ENCODE data around the gene MICAL3. TPM values are rescaled to one million over a fixed set of nuclear protein-coding genes. Genes with fewer than 3 reads are reported as not detected.
A peak's percentile ranks its signal among the peaks of the same experiment; 100 is the strongest.

The MICAL3 gene
- total RNA-seq, 1 experiment from 2014 or later: 23.5 TPM

DNA sequence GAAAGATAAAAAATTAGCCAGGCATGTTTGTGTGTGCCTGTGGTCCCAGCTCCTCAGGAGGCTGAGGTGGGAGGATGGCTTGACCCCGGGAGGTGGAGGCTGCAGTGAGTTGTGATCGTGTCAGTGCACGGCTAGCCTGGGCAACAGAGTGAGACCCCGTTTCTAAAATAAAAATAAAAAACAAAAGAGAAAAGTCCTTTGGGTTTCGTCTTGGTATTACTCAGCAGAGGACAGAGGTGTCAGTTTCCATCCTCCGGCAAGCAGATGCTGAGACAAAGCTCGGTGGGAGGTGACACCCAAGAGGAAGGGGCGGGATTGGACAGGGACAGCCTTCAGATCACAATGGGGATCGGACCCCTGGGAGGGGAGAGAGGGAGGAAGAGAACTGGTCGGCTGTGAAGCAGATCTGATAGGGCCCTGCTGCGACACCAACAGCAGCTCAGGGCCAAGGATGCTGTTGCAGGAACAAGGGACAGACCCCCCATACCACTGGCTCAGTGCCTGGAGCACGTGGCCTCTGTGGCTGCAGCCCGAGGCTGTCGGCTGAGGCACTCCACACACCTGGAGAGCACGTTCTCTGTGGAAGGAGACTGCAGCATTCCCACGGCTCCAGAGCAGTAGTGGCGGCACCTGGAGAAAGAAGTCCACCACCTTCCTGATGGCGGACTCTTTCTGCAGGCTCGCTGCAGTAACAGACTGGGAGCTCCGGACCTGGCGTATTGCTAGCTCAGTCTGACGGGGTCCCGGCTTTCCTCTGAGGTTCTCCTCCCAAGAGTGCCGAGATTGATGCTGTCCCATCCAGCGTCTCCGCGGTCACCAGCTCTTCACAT is 244.9 kb downstream of the MICAL3 start:
- Histone ChIP-seq H3K27ac (no peak overlapping the region), H3K27me3 (replicated peaks) (no peaks in the 10 kb centered on the region), H3K4me1 (replicated peaks) (peaks cover 21% of the 10 kb centered on the region), H3K36me3 (no peaks in the 10 kb centered on the region), H3K4me3 (no peak overlapping the region), H3K9me3 (replicated peaks) (no peaks in the 10 kb centered on the region)
- DNase-seq (ENCODE audit: low read depth in 1 of 2, low spot score in 2 of 2): no peak

DNA sequence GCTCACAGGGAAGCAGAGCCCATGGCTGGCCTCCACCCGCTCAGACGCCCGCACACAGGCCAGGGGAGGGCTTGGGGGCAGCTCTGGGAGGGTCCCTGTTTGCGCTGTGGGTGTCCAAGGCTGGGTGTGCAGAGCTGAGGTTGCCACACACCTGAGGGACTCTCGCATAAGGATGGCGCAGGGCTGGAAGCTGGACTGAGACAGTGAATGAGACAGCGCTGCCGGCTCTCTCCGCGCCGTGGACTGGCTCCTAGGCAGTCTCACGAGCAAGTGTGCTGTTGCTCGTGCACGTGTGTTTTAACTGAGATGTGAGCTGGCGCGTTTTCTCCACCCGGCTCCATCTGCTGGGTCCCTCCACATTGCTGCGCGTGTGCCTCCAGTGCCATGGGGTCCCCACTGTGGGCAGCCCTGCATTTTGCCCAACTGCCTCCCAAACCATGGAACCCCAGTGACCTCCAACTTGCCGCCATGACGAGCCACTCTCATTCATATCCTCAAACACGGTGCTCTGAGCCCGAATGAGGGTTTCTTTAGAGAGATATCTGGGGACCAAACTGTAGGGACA is 245.9 kb downstream of the MICAL3 start:
- Histone ChIP-seq H3K36me3 (no peaks in the 10 kb centered on the region), H3K4me3 (no peak overlapping the region), H3K27me3 (replicated peaks) (no peaks in the 10 kb centered on the region), H3K4me1 (replicated peaks) (peaks cover 25% of the 10 kb centered on the region), H3K9me3 (replicated peaks) (no peaks in the 10 kb centered on the region), H3K27ac (no peak overlapping the region)
- DNase-seq (ENCODE audit: low read depth in 1 of 2, low spot score in 2 of 2): no peak

- H3K27me3 ChIP-seq (replicated peaks): no peaks in the 10 kb centered on the region
- DNase-seq (ENCODE audit: low read depth in 1 of 2, low spot score in 2 of 2): no peak
- no peaks in the 10 kb centered on the region for H3K36me3 ChIP-seq
- no peak overlapping the region for H3K4me3 ChIP-seq
- no peak overlapping the region for H3K27ac ChIP-seq
- H3K4me1 ChIP-seq (replicated peaks): peaks cover 33% of the 10 kb centered on the region
- H3K9me3 ChIP-seq (replicated peaks): no peaks in the 10 kb centered on the region
Observed at GRCh38 chr22:17777717-17778044, 246.7 kb downstream of the MICAL3 start.

GRCh38 chr22:17777005-17777716 is 247.2 kb downstream of the MICAL3 start:
- Histone ChIP-seq H3K4me3 (no peak overlapping the region), H3K36me3 (no peaks in the 10 kb centered on the region), H3K4me1 (replicated peaks) (peaks cover 34% of the 10 kb centered on the region), H3K9me3 (replicated peaks) (no peaks in the 10 kb centered on the region; the same call in 1 of the 2 replicates), H3K27ac (no peak overlapping the region), H3K27me3 (replicated peaks) (no peaks in the 10 kb centered on the region)
- DNase-seq (ENCODE audit: low read depth in 1 of 2, low spot score in 2 of 2): no peak

- Histone ChIP-seq H3K36me3 (no peaks in the 10 kb centered on the region), H3K4me1 (replicated peaks) (peaks cover 23% of the 10 kb centered on the region), H3K27ac (no peak overlapping the region), H3K4me3 (no peak overlapping the region), H3K27me3 (replicated peaks) (no peaks in the 10 kb centered on the region), H3K9me3 (replicated peaks) (no peaks in the 10 kb centered on the region; the same call in 1 of the 2 replicates)
- DNase-seq (ENCODE audit: low read depth in 1 of 2, low spot score in 2 of 2): no peak
Observed at GRCh38 chr22:17775781-17776465, 248.4 kb downstream of the MICAL3 start.

DNA sequence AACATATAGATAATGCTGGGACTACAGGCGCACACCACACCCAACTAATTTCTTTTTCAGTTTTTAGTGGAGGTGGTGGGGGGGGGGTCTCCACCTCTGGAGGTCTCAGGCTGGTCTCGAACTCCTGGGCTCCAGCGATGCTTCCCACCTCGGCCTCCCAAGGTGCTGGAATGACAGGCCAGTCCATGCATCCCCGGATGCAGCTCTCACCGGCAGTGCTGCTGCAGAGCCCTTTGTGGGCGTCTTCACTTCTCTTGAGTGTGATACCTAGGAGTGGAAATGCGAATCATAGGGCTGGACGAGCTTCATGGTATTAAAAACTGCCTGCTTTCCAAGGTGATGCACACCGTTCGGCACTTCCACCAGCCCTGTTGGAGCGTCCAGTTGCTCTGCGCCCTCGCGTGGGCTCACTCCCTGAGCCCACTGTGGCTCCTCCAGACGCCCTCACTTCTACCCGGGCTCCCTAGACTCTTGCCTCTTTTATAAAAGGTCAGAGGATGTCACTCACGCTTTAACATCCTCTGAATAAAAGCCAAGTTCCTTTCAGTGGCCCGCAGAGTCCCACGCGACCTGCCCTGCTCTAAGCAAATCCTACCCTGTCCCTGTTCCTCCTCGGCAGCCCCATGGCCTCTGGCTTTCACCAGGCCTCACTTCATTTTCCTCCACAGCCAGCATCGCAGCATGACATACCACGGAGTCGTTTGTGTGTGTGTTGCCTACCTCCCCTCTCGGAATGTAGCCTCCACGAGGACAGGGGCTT is 249.3 kb downstream of the MICAL3 start:
- H3K4me3 ChIP-seq: no peak overlapping the region
- H3K27me3 ChIP-seq (replicated peaks): no peaks in the 10 kb centered on the region
- no peaks in the 10 kb centered on the region for H3K36me3 ChIP-seq
- peaks cover 22% of the 10 kb centered on the region for H3K4me1 ChIP-seq (replicated peaks)
- no peak overlapping the region for H3K27ac ChIP-seq
- no peak for DNase-seq (ENCODE audit: low read depth in 1 of 2, low spot score in 2 of 2)
- no peaks in the 10 kb centered on the region; the same call in 1 of the 2 replicates for H3K9me3 ChIP-seq (replicated peaks)

GRCh38 chr22:17774206-17774925 is 250.0 kb downstream of the MICAL3 start, which contains the start of gene BID:
BID (minus strand) TSS chr22:17774469; CDS start chr22:17750116, 24,353 bp downstream.
- no peak for DNase-seq (ENCODE audit: low read depth in 1 of 2, low spot score in 2 of 2)
- H3K36me3 ChIP-seq: no peaks in the 10 kb centered on the region

DNA sequence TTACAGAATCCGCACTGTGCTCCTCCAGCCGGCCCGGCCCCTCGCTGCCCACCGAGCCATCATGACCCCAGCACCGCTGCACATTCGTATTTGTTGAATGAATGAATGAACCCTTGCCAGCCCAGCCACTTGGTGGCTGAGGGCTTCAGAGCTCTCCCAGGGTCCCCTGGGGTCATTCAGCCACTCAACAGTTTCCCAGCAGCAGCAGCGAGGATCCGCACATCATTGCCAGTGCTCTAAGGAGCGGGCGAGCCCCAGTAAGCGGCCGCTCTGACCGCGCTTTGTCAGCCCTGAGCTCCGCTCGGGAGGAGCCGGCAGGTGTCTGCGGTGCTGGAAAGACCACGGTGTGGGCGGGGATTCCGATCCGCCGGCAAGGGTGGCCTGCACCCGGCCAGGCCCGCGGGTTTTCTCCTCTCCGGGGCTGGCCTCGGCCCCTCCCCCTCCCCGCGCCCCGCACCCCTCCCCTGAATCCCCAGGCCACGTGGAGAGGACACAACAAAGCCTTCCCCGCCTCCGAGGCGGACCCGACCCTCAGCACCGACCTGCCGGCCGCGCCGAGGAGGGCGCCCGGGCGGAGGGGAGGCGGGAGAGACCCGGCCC is 250.7 kb downstream of the MICAL3 start:
- no peak for DNase-seq (ENCODE audit: low read depth in 1 of 2, low spot score in 2 of 2)

More at GRCh38 chr22:17774206-17774925, 250.0 kb downstream of the MICAL3 start, which contains the start of gene BID:
- no peaks in the 10 kb centered on the region; the same call in 1 of the 2 replicates for H3K9me3 ChIP-seq (replicated peaks)
- no peak within 1 kb of the TSS for H3K27ac ChIP-seq
- H3K4me3 ChIP-seq: peak within 1 kb of the TSS; percentile 73
- H3K4me1 ChIP-seq (replicated peaks): peaks cover 22% of the 10 kb centered on the region
- no peaks in the 10 kb centered on the region for H3K27me3 ChIP-seq (replicated peaks)

GRCh38 chr22:17772958-17773605 is 251.3 kb downstream of the MICAL3 start:
- DNase-seq (ENCODE audit: low read depth in 1 of 2, low spot score in 2 of 2): no peak
- Histone ChIP-seq H3K36me3 (no peaks in the 10 kb centered on the region), H3K9me3 (replicated peaks) (no peaks in the 10 kb centered on the region; the same call in 1 of the 2 replicates), H3K4me1 (replicated peaks) (peaks cover 22% of the 10 kb centered on the region), H3K4me3 (peak overlapping the region; percentile 73), H3K27ac (no peak overlapping the region), H3K27me3 (replicated peaks) (no peaks in the 10 kb centered on the region)

More for the DNA sequence above, 250.7 kb downstream of the MICAL3 start:
- Histone ChIP-seq H3K9me3 (replicated peaks) (no peaks in the 10 kb centered on the region; the same call in 1 of the 2 replicates), H3K27me3 (replicated peaks) (no peaks in the 10 kb centered on the region), H3K4me1 (replicated peaks) (peaks cover 22% of the 10 kb centered on the region), H3K4me3 (peak overlapping the region; percentile 73), H3K27ac (no peak overlapping the region), H3K36me3 (no peaks in the 10 kb centered on the region)

- Histone ChIP-seq H3K9me3 (replicated peaks) (no peaks in the 10 kb centered on the region; the same call in 1 of the 2 replicates), H3K27me3 (replicated peaks) (no peaks in the 10 kb centered on the region), H3K4me3 (no peak overlapping the region), H3K27ac (no peak overlapping the region), H3K4me1 (replicated peaks) (peaks cover 22% of the 10 kb centered on the region), H3K36me3 (no peaks in the 10 kb centered on the region)
- no peak for DNase-seq (ENCODE audit: low read depth in 1 of 2, low spot score in 2 of 2)
Observed at GRCh38 chr22:17772249-17772957, 252.0 kb downstream of the MICAL3 start.

Measured in SJSA1 (cell line).